Liver (tissue), 3 donors: ENCODE data around the gene ARMC7.

ENCODE experiments used
- ATF3 ChIP-seq: IDR thresholded peaks from 2 replicates; pipeline ENCODE4 v1.6.1; 2016; ENCODE audit warnings: antibody characterized with exemption
- EGR1 ChIP-seq, 2 donors: IDR thresholded peaks; 2 replicates each; pipeline ENCODE4 v1.6.1; 2016 to 2018; ENCODE audit warnings: antibody characterized with exemption in 2 of 2, low read depth in 2 of 2
- HNF4A ChIP-seq, 2 donors: conservative IDR thresholded peaks; 2 replicates each; pipeline ENCODE4 v1.6.1; 2016; ENCODE audit warnings: antibody characterized with exemption in 2 of 2, mild to moderate bottlenecking in 2 of 2
- JUND ChIP-seq, 2 donors: IDR thresholded peaks; 2 replicates each; pipeline ENCODE4 v1.6.1; 2016; ENCODE audit warnings: antibody characterized with exemption in 2 of 2
- MAX ChIP-seq: IDR thresholded peaks from 2 replicates; pipeline ENCODE4 v1.6.1; 2016; ENCODE audit warnings: antibody characterized with exemption
- RAD21 ChIP-seq, 2 donors: IDR thresholded peaks; 2 replicates each; pipeline ENCODE4 v1.6.1; 2016; ENCODE audit warnings: antibody characterized with exemption in 2 of 2, mild to moderate bottlenecking in 2 of 2
- TAF1 ChIP-seq: conservative IDR thresholded peaks from 2 replicates; pipeline ENCODE4 v1.6.1; 2016; ENCODE audit warnings: antibody characterized with exemption, mild to moderate bottlenecking
- YY1 ChIP-seq: IDR thresholded peaks from 2 replicates; pipeline ENCODE4 v1.6.1; 2016; ENCODE audit warnings: antibody characterized with exemption, mild to moderate bottlenecking
- TF ChIP-seq, protein P1 (sequence below): fragments of 150-350 bp; IDR thresholded peaks from 2 replicates; pipeline ENCODE4 v1.5.1; 2017; ENCODE audit warnings: improper control_type of control experiment, low read depth, low read length; ENCODE audit not compliant: missing input control
- TF ChIP-seq, protein P2 (sequence below): IDR thresholded peaks from 2 replicates; pipeline ENCODE4 v1.6.1; 2016; ENCODE audit warnings: antibody characterized with exemption, mild to moderate bottlenecking
- donor health status: healthy.
- donor health status: healthy.

GRCh38 chr17:75102385-75102821, 7.4 kb upstream of the ARMC7 start:
- TF ChIP-seq, protein P1, sequence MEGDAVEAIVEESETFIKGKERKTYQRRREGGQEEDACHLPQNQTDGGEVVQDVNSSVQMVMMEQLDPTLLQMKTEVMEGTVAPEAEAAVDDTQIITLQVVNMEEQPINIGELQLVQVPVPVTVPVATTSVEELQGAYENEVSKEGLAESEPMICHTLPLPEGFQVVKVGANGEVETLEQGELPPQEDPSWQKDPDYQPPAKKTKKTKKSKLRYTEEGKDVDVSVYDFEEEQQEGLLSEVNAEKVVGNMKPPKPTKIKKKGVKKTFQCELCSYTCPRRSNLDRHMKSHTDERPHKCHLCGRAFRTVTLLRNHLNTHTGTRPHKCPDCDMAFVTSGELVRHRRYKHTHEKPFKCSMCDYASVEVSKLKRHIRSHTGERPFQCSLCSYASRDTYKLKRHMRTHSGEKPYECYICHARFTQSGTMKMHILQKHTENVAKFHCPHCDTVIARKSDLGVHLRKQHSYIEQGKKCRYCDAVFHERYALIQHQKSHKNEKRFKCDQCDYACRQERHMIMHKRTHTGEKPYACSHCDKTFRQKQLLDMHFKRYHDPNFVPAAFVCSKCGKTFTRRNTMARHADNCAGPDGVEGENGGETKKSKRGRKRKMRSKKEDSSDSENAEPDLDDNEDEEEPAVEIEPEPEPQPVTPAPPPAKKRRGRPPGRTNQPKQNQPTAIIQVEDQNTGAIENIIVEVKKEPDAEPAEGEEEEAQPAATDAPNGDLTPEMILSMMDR = no peak
- no peak for TF ChIP-seq JUND (IDR thresholded peaks at IDR 0.05)
- TF ChIP-seq RAD21 (IDR thresholded peaks at IDR 0.05) = no peak
- TF ChIP-seq, protein P2, sequence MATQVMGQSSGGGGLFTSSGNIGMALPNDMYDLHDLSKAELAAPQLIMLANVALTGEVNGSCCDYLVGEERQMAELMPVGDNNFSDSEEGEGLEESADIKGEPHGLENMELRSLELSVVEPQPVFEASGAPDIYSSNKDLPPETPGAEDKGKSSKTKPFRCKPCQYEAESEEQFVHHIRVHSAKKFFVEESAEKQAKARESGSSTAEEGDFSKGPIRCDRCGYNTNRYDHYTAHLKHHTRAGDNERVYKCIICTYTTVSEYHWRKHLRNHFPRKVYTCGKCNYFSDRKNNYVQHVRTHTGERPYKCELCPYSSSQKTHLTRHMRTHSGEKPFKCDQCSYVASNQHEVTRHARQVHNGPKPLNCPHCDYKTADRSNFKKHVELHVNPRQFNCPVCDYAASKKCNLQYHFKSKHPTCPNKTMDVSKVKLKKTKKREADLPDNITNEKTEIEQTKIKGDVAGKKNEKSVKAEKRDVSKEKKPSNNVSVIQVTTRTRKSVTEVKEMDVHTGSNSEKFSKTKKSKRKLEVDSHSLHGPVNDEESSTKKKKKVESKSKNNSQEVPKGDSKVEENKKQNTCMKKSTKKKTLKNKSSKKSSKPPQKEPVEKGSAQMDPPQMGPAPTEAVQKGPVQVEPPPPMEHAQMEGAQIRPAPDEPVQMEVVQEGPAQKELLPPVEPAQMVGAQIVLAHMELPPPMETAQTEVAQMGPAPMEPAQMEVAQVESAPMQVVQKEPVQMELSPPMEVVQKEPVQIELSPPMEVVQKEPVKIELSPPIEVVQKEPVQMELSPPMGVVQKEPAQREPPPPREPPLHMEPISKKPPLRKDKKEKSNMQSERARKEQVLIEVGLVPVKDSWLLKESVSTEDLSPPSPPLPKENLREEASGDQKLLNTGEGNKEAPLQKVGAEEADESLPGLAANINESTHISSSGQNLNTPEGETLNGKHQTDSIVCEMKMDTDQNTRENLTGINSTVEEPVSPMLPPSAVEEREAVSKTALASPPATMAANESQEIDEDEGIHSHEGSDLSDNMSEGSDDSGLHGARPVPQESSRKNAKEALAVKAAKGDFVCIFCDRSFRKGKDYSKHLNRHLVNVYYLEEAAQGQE = no peak
- TF ChIP-seq YY1 = no peak
- TF ChIP-seq ATF3 = no peak
- TF ChIP-seq EGR1 (IDR thresholded peaks at IDR 0.05; ENCODE audit: low read depth in 2 of 2) = no peak
- TF ChIP-seq HNF4A (conservative IDR thresholded peaks at IDR 0.05) = no peak
- TF ChIP-seq MAX = no peak
- TF ChIP-seq TAF1 = no peak
